Activated CD8-positive, alpha-beta memory T cell treated with anti-CD3 and anti-CD28 coated beads for 36 hours (primary cell): ENCODE measurements around the gene BET1. TPM values are rescaled to one million over a fixed set of nuclear protein-coding genes. Genes with fewer than 3 reads are reported as not detected.
"Not testable (repeated sequence)": the region's sequence is repeated elsewhere in the genome, so short reads cannot be mapped to it uniquely, and the experiment has no call there.

Source experiments
- CTCF ChIA-PET: fragments of 350-600 bp; sonication (Branson Sonifier 250); formaldehyde crosslinking; loops from one replicate; lab custom pipeline; 2021; ENCODE audit warnings: antibody characterized with exemption; lab: Charles Lee
- POLR2A ChIA-PET: fragments of 350-600 bp; sonication (Branson Sonifier 250); formaldehyde crosslinking; loops from one replicate; lab custom pipeline; 2021; ENCODE audit warnings: antibody characterized with exemption; lab: Charles Lee
- total RNA-seq, 2 experiments: library from RNA; stranded (reverse); gene quantifications; one replicate each; pipeline ENCODE4 v1.2.3, GENCODE V29; 2021

The BET1 gene, protein sequence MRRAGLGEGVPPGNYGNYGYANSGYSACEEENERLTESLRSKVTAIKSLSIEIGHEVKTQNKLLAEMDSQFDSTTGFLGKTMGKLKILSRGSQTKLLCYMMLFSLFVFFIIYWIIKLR
- 10 to 100 TPM; 18.0 to 20.3 TPM for total RNA-seq

DNA sequence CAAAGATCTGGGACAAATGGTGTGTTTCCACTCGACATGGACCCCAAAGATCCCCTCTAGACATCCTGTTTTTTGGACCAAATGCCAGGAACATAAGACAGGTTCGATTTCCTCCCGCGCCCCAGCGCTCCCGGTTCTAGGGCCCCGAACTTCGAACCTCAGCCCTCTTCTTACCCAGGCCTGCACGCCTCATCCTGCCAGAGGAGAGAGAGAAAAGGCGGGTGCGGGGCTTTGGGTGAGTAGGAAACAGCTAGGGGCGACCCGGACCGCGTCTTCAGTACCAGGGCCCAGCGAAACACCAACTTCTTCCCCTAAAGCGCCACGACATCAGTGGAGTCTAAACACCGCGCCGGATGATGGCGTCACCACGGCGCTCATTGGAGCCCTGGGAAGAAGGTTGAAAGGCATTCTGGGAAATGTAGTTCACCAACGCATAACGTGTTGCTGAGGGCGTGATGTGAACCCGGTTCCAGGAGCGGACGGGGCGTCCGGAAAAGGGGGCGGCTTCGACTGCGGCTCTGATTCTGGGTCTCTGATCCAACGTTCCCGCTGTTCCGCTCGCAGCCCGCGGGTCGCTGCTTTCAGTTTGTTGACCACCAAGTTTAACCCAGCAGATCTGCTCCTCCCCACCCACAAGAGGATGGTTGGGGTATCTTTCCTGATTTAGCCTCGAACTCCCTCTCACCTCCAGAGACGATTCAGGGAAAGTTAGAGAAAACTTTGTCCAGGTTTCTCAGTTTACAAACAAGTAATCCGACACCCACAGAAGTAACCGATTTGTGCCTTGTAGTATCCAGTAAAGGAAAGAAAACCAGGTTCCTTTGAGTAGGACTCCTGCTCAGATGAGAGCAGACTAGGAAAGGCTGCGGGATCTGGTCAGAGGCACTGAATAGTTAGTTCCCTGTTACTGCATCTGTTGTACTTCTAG is at the start of gene BET1:
BET1 (minus strand) TSS at position 332 of the 928 bp plus-strand sequence; CDS start at position 193, 139 bp downstream.
- POLR2A ChIA-PET, result no interaction called here
- CTCF ChIA-PET, result no interaction called here

DNA sequence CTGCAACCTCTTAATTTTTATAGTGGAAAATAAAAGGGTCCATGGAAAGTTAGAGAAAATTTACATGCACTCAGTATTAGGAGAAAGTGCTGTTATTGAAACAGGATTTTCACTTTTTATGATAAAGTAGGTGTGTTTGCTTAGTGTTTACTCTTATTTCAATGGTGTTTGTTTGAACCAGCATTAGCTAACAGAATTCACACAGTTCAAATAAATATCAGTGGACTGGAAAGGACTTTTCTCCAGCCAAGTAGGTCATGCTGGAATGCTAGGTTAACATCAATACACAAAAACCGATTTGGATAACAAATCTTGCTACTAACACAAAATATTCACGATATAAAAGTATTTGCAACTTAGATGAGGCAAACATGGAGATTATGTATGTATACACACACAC is 49.4 kb upstream of the BET1 start:
- ChIA-PET POLR2A (no interaction called here), CTCF (no interaction called here)

DNA sequence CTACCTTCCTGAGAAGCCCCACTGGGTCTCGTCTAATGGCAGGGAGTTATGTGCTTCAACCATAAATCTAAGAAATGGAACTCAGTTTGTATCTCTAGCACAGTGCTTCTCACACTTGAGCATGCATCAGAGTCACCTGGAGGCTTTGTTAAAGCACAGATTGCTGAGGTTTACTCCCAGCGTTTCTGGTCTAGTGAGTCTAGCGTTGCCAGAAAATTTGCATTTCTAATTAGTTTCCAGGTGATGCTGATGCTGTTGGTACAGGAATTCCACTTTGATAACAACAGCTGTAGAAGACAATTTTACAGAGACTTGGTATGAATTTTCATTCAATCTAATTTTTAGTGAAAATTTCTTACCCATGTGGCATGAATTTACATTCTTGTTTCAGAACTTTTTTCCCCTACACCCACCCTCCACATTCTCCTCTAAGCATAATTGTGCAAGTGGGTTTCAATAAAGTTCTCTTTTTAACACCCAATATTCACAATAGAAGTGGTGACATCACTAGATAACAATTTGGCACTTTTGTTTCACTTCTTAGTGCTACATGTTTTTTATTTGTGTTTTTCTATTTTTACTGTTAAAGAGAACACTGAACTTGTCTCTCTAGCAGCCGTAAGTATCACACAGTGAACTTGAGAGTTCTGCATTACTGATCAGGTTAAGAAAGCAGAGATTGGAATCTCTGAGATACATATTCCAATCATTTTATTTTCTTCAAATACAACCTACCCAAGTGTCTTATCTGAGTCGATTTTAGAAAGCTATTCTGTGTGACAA is 48.4 kb upstream of the BET1 start:
- ChIA-PET POLR2A (no interaction called here), CTCF (no interaction called here)

DNA sequence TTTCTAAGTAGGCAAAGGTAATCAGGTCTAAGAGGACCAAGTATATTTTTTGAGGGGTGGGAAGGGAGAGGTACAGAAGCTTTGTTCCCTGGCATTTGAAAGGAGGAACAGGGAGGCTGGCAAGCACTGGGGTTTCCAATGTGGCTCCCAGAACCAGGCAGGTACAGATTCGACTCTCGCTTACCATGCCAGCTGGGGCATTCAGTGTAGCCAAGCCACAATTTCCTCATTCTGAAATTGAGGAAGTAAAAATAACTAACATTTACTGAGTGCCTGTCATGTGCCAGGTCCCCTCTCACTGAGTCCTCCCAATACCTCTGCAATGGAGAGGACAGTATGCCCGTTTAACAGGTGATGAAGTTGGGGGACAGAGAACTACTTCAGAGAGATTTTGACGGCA is 45.9 kb upstream of the BET1 start:
- POLR2A ChIA-PET, result no interaction called here
- CTCF ChIA-PET, result no interaction called here

DNA sequence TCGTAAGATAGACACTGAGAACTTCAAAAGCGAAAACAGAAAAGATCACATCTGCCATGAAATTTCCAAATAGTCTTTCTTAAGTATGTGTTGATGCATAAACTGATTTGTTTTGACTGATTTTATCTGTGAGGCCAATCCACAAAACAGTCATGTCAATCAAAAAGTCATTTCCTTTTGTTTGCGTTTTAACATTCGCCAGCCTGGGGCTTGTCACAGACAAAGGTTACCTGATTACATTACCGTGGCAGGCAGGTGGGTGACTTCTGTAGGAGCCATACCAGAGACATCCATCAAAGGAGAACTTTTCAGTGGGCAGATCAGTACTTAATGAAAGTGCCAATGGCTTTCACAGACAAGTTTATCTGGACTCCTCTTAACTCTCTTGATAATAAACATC is 45.5 kb upstream of the BET1 start:
- CTCF ChIA-PET, result no interaction called here
- POLR2A ChIA-PET, result no interaction called here

DNA sequence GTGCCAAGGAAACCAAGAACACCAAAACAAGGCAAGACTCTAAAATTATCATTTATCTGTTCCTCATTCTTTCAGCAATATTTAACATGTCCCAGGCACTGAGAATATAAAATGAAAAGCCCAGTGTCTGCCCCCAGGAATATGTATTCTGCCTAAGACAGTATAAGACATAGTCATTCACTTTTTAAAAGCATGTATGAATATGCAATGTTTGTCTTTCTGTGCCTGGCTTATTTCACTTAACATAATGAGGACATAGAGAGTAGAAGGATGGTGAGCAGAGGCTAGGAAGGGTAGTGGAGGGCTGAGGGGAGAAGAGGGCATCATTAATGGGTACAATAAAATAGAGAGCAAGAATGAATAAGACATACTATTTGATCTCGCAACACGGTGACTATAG is 44.6 kb upstream of the BET1 start:
- CTCF ChIA-PET, result no interaction called here
- POLR2A ChIA-PET, result no interaction called here

DNA sequence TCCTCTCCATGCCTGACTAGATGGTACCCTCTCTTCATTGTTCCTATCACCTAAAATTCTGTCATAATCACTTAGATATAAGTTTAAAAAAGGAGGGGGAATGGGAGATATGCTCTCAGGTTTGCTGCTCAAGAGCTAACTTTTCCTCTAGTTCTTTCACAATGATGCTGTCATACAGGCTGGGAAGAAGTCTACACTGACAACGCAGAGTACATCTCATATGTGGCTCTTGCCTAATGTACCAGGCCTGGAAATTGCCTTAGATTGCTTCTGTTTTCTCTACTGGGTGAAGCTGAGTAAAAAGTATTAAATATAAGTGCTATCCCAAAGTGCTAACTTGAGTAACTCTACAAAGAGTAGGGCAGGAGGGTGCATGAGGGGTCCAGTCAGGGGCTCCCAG is 43.8 kb upstream of the BET1 start:
- POLR2A ChIA-PET, result no interaction called here
- CTCF ChIA-PET, result no interaction called here

DNA sequence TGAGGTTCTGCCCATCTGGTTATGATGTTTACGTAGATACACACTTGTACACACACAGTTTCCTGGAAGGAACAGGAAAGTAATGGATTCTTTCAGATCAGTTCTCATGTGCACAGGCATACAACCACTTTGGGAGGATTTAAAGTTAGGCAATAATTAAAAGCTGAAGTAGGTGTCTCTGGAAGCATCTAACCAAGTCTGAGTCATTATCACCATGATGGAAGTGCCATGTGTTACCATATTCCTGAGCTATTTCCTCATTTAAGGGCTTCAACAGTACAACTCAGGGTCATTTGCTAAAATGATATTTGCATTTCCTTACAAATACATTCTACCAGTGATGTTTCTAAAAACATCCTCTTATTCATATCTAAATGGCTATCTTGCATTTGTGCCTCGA is 41.4 kb upstream of the BET1 start:
- ChIA-PET CTCF (no interaction called here), POLR2A (no interaction called here)

DNA sequence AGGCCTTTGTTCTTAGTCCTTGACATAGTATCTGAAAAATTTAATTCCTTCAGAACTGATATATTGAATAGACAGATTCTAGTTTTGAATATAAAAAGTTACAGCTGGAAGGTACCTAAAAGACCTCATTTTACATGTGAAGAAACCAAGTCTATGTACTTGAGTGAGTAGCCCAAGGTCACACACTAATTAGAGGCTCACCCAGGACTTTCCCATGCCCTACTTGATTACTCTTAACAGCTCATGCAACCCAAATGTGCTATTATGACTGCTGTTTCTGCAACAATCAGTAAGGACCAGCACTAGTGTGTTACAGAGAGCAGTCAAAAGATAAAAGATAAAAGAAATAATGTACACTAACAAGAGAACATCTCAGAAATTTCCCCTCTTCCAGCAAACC is 40.7 kb upstream of the BET1 start:
- POLR2A ChIA-PET, result no interaction called here
- CTCF ChIA-PET, result no interaction called here

DNA sequence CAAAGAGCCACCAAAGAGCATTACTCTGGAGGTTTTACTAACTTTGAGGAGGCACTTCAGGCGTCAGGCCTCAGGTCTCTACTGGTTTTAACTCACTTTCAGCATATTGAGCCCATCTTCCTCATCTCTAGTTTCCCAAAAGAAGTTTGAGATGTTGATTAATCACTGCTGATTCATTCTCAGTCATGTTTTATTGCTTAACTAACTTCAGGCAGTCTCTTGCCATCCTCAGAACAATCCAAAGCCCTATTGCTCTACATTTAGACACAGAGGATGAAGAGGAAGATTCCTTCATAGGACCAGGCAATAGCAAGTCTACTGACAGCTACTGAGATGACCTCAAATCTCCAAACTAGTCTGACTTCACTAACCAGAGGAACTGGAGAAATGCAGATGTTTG is 39.1 kb upstream of the BET1 start:
- CTCF ChIA-PET, result no interaction called here
- POLR2A ChIA-PET, result no interaction called here

DNA sequence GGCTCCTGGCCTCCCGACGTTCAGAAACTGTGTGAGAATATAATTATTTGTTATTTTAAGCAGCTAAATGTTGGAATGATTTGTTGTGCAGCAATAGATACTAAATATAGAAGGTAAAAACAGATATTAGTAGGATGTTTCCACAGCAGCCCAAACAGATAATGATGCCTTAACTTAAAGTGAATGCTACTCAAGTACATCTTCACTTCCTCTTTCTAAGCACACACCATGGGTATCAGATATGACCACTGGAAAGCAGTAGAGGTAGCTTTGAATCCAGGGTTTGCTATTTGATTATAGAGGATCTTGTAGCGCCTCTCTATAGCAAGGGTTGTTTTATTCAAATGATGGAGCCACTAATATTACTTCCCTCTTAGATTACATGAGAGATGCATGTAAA is 38.2 kb upstream of the BET1 start:
- CTCF ChIA-PET, result no interaction called here
- POLR2A ChIA-PET, result no interaction called here

DNA sequence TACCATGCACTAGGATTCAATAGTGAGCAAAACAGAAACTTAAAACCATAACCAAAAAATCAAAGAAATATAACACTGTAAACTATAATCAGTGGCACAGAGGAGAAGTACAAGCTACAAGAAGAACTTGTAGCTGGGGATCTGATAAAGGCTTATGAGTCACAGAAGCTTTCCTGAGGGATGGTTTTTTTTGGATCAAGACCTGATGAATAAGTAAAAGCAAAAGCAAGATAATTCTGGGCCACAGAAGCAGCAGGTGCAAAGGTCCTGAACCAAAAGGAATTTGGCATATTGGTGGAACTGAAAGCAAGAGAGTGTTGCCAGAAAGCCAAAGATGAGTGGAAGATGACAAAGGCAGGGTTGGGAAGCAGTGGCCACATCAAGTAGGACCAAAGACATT is 37.4 kb upstream of the BET1 start:
- ChIA-PET CTCF (no interaction called here), POLR2A (no interaction called here)

DNA sequence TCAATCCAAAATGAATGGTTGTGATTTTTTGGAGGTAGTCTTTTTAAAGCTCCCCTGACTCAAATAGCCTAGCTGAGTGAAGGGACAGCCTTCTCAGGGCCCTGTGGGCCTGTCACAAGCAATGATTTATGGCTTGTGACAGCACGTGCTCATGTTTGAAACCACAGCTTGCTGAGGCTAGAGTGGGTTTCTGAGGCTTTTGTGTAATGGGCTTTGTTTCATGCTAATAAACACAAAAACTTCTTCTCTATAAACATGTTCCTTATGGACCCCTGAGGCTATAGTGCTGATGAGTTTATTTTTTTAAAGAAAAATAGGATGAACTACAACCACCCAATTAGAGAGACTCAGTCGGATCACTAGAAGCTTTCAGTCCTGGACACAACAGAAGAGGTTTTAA is 36.1 kb upstream of the BET1 start:
- ChIA-PET POLR2A (no interaction called here), CTCF (no interaction called here)

DNA sequence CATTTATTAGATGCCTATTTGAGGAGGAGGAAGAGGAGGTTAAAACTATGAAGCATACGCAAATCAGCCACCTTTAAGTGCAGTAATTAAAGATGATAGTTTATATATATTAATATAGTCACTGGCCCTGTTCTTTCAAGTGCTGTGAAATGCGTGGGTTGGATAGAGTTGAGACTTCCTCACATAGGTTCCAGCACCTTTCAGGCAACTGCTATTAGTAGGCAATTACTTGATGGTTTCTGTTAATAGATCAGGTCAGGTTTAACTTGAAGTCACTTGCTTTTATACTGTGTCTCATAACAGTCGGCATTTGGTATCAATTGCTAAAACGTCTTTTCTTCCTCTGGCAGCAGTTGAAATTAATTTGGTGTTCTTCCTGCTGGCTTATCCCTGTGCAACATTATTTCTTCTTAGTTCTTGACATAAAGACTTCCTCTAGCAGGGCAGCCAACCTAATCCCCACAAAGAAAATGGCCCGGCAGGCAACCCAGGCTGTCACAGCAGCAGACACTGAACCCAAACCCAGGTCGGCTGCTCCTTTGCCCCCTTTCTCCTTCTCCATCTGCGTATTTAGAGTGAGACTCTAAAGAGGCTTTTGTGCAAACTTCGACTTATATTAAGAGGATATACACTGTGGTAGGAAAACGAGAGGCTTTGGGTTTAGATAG is 35.3 kb upstream of the BET1 start:
- ChIA-PET POLR2A (no interaction called here), CTCF (no interaction called here)

DNA sequence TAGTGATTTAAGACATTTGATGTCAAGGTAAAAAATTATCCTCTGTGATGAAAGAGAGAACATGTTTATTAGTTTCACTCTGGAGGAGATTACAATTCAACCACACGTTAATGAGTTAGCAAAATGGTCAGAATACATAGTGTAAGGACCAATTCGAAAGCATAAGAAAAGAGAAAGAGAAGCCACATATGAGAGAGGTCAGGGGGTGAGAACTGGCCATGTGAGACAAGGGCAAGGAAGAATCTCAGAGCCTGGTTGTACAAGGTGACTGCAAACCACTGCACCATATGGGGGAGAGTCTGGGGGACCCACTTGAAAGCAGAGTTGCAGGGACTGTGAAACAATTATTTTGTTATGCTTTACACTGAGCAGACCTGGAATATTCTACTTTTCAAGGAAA is 27.7 kb upstream of the BET1 start:
- ChIA-PET CTCF (no interaction called here), POLR2A (no interaction called here)

DNA sequence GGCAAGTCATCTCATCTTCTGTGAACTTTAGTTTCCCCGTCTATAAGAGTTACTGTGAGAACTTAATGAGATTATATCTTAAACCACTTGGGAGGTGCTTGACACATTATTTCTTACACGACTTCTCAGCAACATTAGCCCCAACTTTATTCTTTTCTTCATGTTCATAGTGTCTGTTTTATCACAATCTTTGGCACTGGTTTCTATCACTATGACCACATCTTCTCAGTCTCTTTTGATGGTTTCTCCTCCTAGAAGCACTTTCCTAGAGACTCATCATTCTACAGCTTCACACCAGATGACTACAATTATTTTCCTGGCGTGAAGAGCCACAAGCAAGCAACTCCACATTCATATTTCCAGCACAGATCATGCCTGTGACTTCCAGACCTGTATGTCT is 26.5 kb upstream of the BET1 start:
- ChIA-PET POLR2A (no interaction called here), CTCF (no interaction called here)

DNA sequence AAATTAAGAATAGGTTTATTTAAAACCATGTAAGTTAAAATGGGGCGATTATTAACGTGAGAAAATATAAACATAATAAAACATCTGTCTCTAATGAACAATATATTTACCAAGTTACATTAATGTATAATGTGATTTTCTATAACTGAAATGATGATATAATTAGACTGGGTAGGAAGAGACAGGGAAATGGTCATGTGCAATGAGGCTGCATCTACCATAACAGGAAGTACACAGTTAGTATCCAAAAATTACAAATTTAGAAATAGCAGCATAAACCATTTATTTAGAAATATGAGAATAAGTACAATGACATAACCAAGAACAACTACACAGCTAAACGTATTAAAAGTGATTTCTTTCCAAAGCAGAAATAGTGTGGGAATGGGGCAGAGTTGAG is 25.8 kb upstream of the BET1 start:
- POLR2A ChIA-PET, result no interaction called here

DNA sequence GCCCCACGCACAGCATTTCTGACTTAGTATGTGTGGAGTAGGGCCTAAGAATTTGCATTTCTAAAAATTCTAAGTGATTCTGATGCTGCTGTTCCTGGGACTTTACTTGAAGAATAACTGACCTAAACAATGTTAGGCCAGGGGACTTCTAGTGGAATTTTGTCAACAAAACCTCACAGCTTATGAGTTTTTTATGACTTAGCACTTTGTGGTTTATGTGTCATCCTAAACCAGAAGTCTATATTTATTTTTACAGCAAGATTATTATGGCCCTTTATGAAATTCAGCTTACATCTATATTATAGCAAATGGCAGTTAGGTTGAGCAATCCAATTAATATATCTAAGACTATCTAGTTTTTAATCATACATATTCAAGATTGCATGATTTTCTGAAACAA is 24.6 kb upstream of the BET1 start:
- ChIA-PET POLR2A (no interaction called here), CTCF (no interaction called here)

More for the DNA sequence above, 25.8 kb upstream of the BET1 start:
- CTCF ChIA-PET, result no interaction called here

DNA sequence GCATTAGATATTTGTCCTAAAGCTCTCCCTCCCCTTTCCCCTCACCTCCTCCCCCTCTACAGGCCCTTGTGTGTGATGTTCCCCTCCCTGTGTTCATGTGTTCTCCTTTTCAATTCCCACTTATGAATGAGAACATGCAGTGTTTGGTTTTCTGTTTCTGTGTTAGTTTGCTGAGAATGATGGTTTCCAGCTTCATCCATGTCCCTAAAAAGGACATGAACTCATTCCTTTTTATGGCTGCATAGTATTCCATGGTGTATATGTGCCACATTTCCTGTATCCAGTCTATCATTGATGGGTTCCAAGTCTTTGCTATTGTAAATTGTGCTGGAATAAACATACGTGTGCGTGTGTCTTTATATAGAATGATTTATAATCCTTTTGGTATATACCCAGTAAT is 22.5 kb upstream of the BET1 start:
- CTCF ChIA-PET, result not testable (repeated sequence)

DNA sequence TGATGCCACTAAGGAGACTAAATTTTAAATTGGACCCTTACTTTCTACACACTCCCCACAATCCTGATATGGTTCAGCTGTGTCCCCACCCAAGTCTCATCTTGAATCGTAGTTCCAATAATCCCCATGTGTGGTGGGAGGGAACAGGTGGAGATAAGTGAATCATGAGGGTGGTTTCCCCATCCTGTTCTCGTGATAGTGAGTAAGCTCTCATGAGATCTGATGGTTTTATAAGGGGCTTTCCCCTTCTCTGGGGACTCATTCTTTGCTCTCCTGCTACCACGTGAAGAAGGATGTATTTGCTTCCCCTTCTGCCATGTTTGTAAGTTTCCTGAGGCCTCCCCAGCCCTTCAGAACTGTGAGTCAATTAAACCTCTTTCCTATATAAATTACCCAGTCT is 18.4 kb upstream of the BET1 start:
- ChIA-PET POLR2A (no interaction called here), CTCF (no interaction called here)

More for the DNA sequence above, 22.5 kb upstream of the BET1 start:
- POLR2A ChIA-PET, result not testable (repeated sequence)
